OCI-LY7 (cell line): ENCODE measurements around the gene BRAF. TPM values are rescaled to one million over a fixed set of nuclear protein-coding genes. Genes with fewer than 3 reads are reported as not detected.
A peak's percentile ranks its signal among the peaks of the same experiment; 100 is the strongest.

Source experiments
- BruUV-seq: library from RNA; stranded (reverse); fragments of 400-500 nt; replicated peaks from 2 replicates; lab custom pipeline; 2021; lab: Mats Ljungman, UMichigan
- CTCF ChIA-PET: fragments of 300-600 bp; sonication (Branson Sonifier 250); formaldehyde crosslinking; loops from one replicate; lab custom pipeline; 2022; ENCODE audit warnings: antibody characterized with exemption; ENCODE audit not compliant: unreplicated experiment; lab: Charles Lee
- POLR2A ChIA-PET: fragments of 300-600 bp; sonication (Branson Sonifier 250); formaldehyde crosslinking; loops from one replicate; lab custom pipeline; 2022; ENCODE audit warnings: antibody characterized with exemption; lab: Charles Lee
- DNase-seq: peaks from one replicate; pipeline ENCODE4 v3.0.0-alpha.2; 2015; ENCODE audit warnings: low spot score
- H2AFZ ChIP-seq: fragments of 200-600 bp; sonication (generic), shearing (Covaris generic); 2 replicates; pipeline ENCODE4 v1.6.1; 2014; ENCODE audit warnings: mild to moderate bottlenecking, antibody characterized with exemption, low read length, moderate library complexity
- H3K27ac ChIP-seq: fragments of 200-600 bp; sonication (generic); 2 replicates; pipeline ENCODE4 v1.5.1; 2014; ENCODE audit warnings: mixed run types, low read depth, mild to moderate bottlenecking, moderate library complexity, low read length, inconsistent platforms; ENCODE audit not compliant: poor library complexity, severe bottlenecking
- H3K36me3 ChIP-seq: fragments of 200-600 bp; sonication (generic); 2 replicates; pipeline ENCODE4 v1.6.1; 2014; ENCODE audit warnings: mild to moderate bottlenecking, antibody characterized with exemption, low read length, moderate library complexity, mixed read lengths; ENCODE audit not compliant: insufficient read depth
- H3K4me1 ChIP-seq: fragments of 200-600 bp; sonication (generic); 2 replicates; pipeline ENCODE4 v1.5.1; 2014; ENCODE audit warnings: mild to moderate bottlenecking, low read length; ENCODE audit not compliant: insufficient read depth, poor library complexity, severe bottlenecking
- H3K4me2 ChIP-seq: fragments of 200-600 bp; sonication (generic); 2 replicates; pipeline ENCODE4 v1.6.1; 2014; ENCODE audit warnings: mild to moderate bottlenecking, low read length
- H3K4me3 ChIP-seq: fragments of 200-600 bp; sonication (generic); 2 replicates; pipeline ENCODE4 v1.5.1; 2014; ENCODE audit warnings: mild to moderate bottlenecking, low read depth, low read length; ENCODE audit not compliant: poor library complexity, severe bottlenecking
- H3K79me2 ChIP-seq: fragments of 200-600 bp; sonication (generic); 2 replicates; pipeline ENCODE4 v1.6.1; 2016; ENCODE audit warnings: low read depth, mild to moderate bottlenecking, low read length, moderate library complexity, mixed read lengths; ENCODE audit not compliant: insufficient read depth
- H3K9me2 ChIP-seq: fragments of 200-600 bp; sonication (generic); 2 replicates; pipeline ENCODE4 v1.6.1; 2016; ENCODE audit warnings: mild to moderate bottlenecking, low read length, mixed read lengths; ENCODE audit not compliant: insufficient read depth
- H3K9me3 ChIP-seq: fragments of 200-600 bp; sonication (generic); 2 replicates; pipeline ENCODE4 v1.6.1; 2014; ENCODE audit warnings: mild to moderate bottlenecking, mixed run types, low read length, mixed read lengths
- H4K20me1 ChIP-seq: fragments of 200-600 bp; sonication (generic); 2 replicates; pipeline ENCODE4 v1.6.1; 2014; ENCODE audit warnings: mild to moderate bottlenecking, antibody characterized with exemption, low read length, moderate library complexity, mixed read lengths; ENCODE audit not compliant: insufficient read depth
- CTCF ChIP-seq: fragments of 200-600 bp; sonication (generic); conservative IDR thresholded peaks from 2 replicates; pipeline ENCODE4 v1.5.1; 2014; ENCODE audit warnings: mild to moderate bottlenecking, antibody characterized with exemption, low read length, moderate library complexity, mixed read lengths
- EZH2phosphoT487 ChIP-seq: fragments of 200-600 bp; sonication (generic); IDR thresholded peaks from 2 replicates; pipeline ENCODE4 v1.6.1; 2018; ENCODE audit warnings: low read depth, borderline replicate concordance, mild to moderate bottlenecking, mixed run types, antibody characterized with exemption, low read length, moderate library complexity, mixed read lengths
- intact Hi-C: fragments of 100-400 bp; cut with micrococcal nuclease; formaldehyde crosslinking; loops from one replicate; pipeline ENCODE4 v1.10.0; 2022; ENCODE audit not compliant: unreplicated experiment
- total RNA-seq, 2 experiments: library from RNA; depleted of rRNA in 1 of 2; stranded (reverse); fragments of >200 nt in 1 of 2; shearing (Covaris generic) in 1 of 2; gene quantifications; 2 replicates each; pipeline ENCODE4 v1.2.3, GENCODE V29; 2014 to 2022

Gene BRAF
- total RNA-seq, 2 experiments from 2014 or later = 17.1 to 41.6 TPM

- peak; percentile 81 for DNase-seq
- Histone ChIP-seq H3K79me2 (peaks cover 45% of the 10 kb centered on the region), H3K27ac (peak within 1 kb of the TSS; percentile 66), H4K20me1 (peaks cover 5% of the 10 kb centered on the region; the same call in 1 of the 2 replicates), H3K4me2 (peak within 1 kb of the TSS; percentile 89), H3K9me3 (no peaks in the 10 kb centered on the region), H3K4me3 (peak within 1 kb of the TSS; percentile 77), H3K4me1 (peaks cover 21% of the 10 kb centered on the region), H3K36me3 (peaks cover 70% of the 10 kb centered on the region), H2AFZ (peak within 1 kb of the TSS; percentile 62), H3K9me2 (no peaks in the 10 kb centered on the region)
- ChIA-PET POLR2A (interaction anchor here (0.6 to 1.8 kb wide), 8 partner anchors 11 to 383 kb away, joined by 3 to 10 read pairs (median 4); partner anchors contain the start of genes ADCK2 and MRPS33), CTCF (interaction anchor here (0.6 to 1.0 kb wide), 2 partner anchors 11 to 78 kb away, joined by 3 to 5 read pairs; no protein-coding TSS in a partner anchor)
- intact Hi-C loops = loop anchor here (1.0 to 5.0 kb wide), 4 partner anchors 23 to 1040 kb away; partner anchors contain the start of genes BRAF, MRPS33 and SSBP1
- TF ChIP-seq CTCF = peak; percentile 33; the same call in 1 of the 2 replicates
- TF ChIP-seq EZH2phosphoT487 = no peak
- no TSS peak for BruUV-seq
Observed at GRCh38 chr7:140696680-140697446, 227.9 kb downstream of the BRAF start, which contains the start of gene NDUFB2. TSS of gene NDUFB2 (plus strand) at chr7:140696708. CDS start at chr7:140696745, 37 bp downstream.

- Histone ChIP-seq H2AFZ (peak overlapping the region; percentile 62), H3K4me3 (peak overlapping the region; percentile 77), H3K36me3 (peaks cover 71% of the 10 kb centered on the region), H3K79me2 (peaks cover 38% of the 10 kb centered on the region), H3K4me2 (peak overlapping the region; percentile 89), H3K4me1 (peaks cover 21% of the 10 kb centered on the region), H4K20me1 (peaks cover 5% of the 10 kb centered on the region; the same call in 1 of the 2 replicates), H3K9me3 (no peaks in the 10 kb centered on the region), H3K27ac (peak overlapping the region; percentile 66), H3K9me2 (no peaks in the 10 kb centered on the region)
- BruUV-seq = TSS peak; percentile 77
- POLR2A ChIA-PET = interaction anchor here (0.6 to 1.8 kb wide), 9 partner anchors 10 to 1608 kb away, joined by 3 to 10 read pairs (median 6); partner anchors contain the start of genes ADCK2 and BRAF
- intact Hi-C loops = loop anchor here (1.0 to 5.0 kb wide), 4 partner anchors 22 to 1041 kb away; partner anchors contain the start of genes BRAF, MRPS33 and SSBP1
- peak; percentile 91 for DNase-seq
- TF ChIP-seq CTCF (no peak), EZH2phosphoT487 (no peak)
- CTCF ChIA-PET = interaction anchor here (0.6 to 1.0 kb wide), 2 partner anchors 10 to 79 kb away, joined by 3 to 5 read pairs; no protein-coding TSS in a partner anchor
Observed at GRCh38 chr7:140696024-140696679, 228.6 kb downstream of the BRAF start.
